GM19468 (cell line): ENCODE data around the gene SMS.
"Not testable (repeated sequence)": the region's sequence is repeated elsewhere in the genome, so short reads cannot be mapped to it uniquely, and the experiment has no call there.

Experiments
- ATAC-seq: cut with Tn5 transposase; IDR thresholded peaks from one replicate; pipeline ENCODE4 v1.9.1; 2021; ENCODE audit warnings: mild to moderate bottlenecking, moderate library complexity, moderate number of reproducible peaks; ENCODE audit not compliant: unreplicated experiment; ENCODE audit errors: extremely low read depth

Gene SMS

GRCh38 chrX:21949689-21950088 lies 9.2 kb downstream of the SMS start:
- no peak for ATAC-seq

- ATAC-seq, result not testable (repeated sequence)
Measured at GRCh38 chrX:21950557-21950956, 10.0 kb downstream of the SMS start.

- ATAC-seq, result no peak
Measured at GRCh38 chrX:21952624-21953023, 12.1 kb downstream of the SMS start.

GRCh38 chrX:21953195-21953830 lies 12.8 kb downstream of the SMS start:
- not testable (repeated sequence) for ATAC-seq

GRCh38 chrX:21955403-21956189 lies 15.1 kb downstream of the SMS start:
- ATAC-seq, result no peak

- ATAC-seq, result no peak
Measured at GRCh38 chrX:21956783-21957182, 16.3 kb downstream of the SMS start.

- no peak for ATAC-seq
Measured at GRCh38 chrX:21958187-21958586, 17.7 kb downstream of the SMS start.

- no peak for ATAC-seq
Measured at GRCh38 chrX:21958916-21959315, 18.4 kb downstream of the SMS start.

GRCh38 chrX:21959362-21960051 lies 19.0 kb downstream of the SMS start:
- ATAC-seq, result no peak

GRCh38 chrX:21960569-21961541 lies 20.3 kb downstream of the SMS start:
- no peak for ATAC-seq

- no peak for ATAC-seq
Measured at GRCh38 chrX:21962361-21962760, 21.9 kb downstream of the SMS start.

- no peak for ATAC-seq
Measured at GRCh38 chrX:21963269-21963668, 22.8 kb downstream of the SMS start.

GRCh38 chrX:21963731-21964405 lies 23.4 kb downstream of the SMS start:
- ATAC-seq, result no peak

GRCh38 chrX:21966866-21967265 lies 26.4 kb downstream of the SMS start:
- ATAC-seq, result no peak

GRCh38 chrX:21968333-21968732 lies 27.8 kb downstream of the SMS start:
- no peak for ATAC-seq

- ATAC-seq, result no peak
Measured at GRCh38 chrX:21970326-21970725, 29.8 kb downstream of the SMS start.

- no peak for ATAC-seq
Measured at GRCh38 chrX:21972046-21972445, 31.5 kb downstream of the SMS start.

GRCh38 chrX:21972721-21973120 lies 32.2 kb downstream of the SMS start:
- no peak for ATAC-seq

GRCh38 chrX:21973321-21974010 lies 33.0 kb downstream of the SMS start:
- ATAC-seq, result no peak
